Activated CD4-positive, CD25-positive, alpha-beta regulatory T cell (primary cell): ENCODE data around the gene SMIM20.

Experiments used
- DNase-seq, 4 experiments: peaks; one replicate each; lab custom pipeline; 2025; lab: John Stamatoyannopoulos, UW

SMIM20 gene

DNA sequence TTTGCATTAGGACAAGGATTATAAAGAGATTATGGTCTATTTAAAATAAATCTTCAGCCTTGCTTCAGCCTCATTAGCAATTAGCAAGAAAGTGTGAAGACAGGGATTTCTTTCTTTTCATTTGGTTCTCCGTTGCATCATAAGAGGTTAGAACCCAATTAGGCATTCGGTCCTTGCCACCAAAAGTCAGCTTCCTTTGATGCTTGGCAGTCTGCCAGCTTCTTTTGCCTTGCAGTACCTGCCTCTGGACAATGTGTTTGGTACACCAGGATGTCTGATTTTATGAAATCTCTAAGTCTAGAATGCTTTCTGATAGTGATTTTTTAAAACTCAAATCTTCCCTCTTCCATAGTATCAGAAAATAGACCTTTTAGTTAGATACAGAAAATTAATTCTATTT lies 12.4 kb downstream of the SMIM20 start:
- DNase-seq = peak in 1 of 4 experiments; percentile 2

DNA sequence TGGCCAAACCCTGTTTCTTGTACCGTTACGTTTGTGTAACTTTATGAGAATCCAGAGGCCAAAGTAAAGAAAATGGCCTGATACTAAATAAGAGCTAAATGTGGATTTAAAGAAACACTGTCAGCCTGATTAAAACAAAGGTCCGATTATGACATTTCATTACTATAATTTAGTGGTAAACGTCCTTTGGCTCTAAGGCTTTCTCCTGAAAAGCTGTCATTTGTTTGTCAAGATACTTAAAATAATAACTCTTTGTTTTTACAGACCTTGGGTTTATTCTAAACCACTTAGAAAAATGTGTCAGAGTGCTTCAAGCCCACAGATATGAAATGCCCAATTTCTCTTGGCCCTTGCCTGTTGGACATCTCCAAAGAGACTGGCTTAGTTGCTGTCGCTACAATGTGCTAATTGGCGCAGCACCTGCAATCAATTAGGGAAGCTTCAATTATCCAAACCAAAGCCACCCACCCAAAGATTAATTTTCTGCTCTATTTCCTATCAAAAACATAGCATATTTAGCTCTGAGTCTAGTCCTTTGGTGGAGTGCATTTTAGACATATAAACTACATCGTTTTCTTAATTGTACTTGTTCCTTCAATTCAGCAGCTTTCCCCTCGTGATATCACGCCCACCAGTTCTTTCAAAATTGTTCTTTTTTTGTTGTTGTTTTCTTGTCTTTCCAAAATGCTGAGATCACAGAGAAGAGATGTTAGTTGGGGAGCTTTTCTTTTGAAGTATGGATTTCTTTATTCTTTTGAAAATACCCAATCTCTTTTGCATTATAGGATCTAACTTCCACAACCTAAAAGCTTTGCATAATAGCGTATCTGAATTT lies 13.6 kb downstream of the SMIM20 start:
- DNase-seq = no peak

DNA sequence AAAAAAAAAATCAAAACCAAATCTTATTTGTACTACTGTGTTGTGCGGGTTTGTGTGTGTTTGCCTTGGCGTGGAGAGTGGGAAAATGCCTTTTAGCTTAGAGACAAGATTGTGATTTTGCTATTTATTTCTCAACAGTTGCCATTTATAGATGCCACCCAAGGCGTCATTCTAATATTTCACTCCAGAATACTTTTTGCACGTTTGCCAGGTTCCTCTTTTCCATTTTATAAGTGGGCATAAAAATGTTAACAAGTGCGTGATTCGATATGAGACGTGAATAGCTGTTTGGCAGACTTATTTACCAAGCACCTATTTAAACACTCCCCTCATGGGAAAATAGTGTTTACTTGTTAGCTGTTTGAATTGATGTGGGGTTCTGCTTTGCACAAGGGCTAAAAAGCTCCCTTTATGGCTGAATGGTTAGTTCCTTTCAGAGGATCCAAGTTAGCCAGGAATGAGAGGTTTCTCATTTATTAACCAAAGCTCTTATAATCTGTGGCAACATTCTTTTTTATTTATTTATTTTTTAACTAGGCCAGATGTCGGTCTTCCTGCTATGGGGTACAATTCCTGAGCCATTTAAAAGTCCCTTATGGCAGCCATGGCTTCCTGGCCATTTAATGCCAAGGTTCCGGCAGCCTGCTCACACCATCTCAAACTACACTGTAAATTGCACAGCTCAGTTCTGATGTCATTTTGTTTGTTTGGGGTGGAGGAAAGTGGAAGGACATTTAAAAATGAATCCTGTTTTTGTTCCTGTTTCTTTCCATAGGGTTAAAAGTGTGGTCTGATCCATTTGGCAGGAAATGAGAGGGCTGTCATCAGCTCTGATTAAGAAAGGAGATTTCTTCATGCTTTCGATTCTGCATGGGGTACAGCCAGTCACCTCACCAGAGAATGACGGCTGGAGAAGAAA lies 14.6 kb downstream of the SMIM20 start:
- DNase-seq = no peak

DNA sequence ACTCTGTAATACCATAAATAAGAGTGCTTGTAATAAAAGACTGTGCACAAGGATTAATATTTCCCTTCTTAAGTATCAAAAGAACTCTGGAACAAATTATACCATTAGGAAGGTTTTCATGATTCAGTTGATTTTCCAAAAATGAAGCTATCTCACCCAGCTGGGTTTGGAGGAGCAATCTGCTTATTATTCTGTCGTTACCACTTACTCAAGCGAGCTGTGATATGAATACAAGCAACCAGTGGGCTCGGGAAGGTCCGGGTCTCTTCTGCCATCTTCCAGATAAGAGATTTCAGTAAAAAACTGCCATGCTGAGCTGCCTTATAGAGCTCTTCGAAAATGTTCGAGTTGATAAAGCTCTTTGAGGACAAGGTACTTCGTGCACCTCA lies 15.3 kb downstream of the SMIM20 start:
- no peak for DNase-seq

- no peak for DNase-seq
Observed at GRCh38 chr4:25930731-25931354, 16.8 kb downstream of the SMIM20 start.

DNA sequence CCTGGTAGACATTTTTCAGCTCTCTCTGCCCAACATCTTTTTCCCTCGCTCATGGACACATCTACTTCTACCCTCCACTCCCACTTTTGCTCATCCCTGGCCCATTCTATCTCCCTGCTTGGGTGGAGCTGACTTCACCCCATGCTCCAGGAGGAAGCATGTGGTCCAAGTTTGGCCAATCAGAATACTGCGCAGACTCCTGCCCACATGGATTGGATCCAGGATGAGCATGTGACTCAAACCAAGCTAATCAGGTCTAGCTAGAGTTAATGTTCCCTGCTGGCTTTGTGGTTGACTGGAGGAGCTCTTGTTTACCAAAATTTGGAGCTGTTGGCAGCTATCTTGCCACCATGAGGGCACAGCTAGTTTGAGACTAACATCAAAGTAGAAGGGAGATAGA lies 22.7 kb downstream of the SMIM20 start:
- DNase-seq = no peak

DNA sequence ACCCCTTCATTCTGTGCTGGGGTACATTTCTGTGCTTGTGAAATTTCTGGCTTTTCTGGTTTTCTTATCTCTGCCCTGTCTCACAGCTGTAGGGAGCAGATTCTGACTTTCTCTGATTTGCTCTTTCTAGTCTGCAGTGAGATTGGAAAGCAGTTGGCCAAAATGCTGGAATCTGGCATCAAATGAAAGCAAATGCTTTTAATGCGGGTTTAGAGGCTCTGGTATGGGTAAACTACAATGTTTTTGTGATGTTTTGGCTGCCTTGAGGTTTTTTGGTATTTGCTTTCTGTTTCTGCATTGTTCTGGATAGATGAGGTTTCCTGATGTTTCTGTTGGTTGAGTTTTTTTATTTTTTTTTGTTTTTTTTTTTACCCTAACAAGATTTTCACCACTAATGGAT lies 23.8 kb downstream of the SMIM20 start:
- DNase-seq = no peak

DNA sequence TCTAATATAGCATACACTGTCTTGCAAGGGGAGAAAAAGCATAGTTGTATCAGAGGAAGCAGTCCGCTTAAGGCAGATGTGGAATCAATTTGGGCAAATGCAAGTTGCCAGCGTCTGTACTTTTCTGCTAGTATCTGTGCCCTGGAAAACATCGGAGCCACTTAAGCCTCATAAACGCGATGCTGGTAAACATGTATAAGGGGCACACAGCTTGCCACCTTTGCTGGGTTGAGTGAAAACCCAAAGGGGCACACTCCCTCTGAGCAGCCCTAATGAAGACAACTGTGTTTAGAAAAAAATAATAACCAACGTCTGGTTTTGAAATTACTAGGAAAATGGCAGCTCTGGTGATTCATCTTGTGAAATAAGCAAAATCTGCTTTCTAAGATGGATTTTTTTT lies 24.3 kb downstream of the SMIM20 start:
- DNase-seq = no peak

GRCh38 chr4:25938787-25939186 lies 24.8 kb downstream of the SMIM20 start:
- DNase-seq = no peak

- no peak for DNase-seq
Observed at GRCh38 chr4:25939330-25939729, 25.3 kb downstream of the SMIM20 start.

GRCh38 chr4:25941457-25942221 lies 27.6 kb downstream of the SMIM20 start:
- DNase-seq = no peak

GRCh38 chr4:25943312-25943711 lies 29.3 kb downstream of the SMIM20 start:
- DNase-seq = no peak

DNA sequence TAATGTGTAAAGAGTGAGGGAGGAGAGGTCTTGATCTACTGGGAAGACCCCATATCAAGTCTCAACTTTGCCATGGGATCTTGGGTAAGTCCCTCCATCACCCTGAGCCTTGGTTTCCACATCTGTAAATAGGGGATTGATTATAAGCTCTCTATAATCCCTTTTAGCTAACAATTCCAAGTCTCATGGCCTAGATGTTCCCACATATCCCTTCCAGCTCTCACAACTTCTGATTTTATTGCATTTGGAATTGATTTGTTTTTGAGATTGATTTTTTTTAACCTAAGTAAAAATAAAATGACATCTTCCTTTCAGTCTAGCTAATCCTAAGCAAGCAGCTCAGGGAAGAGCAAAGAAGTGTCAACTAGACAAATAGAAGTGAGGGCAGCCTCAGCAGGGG lies 29.8 kb downstream of the SMIM20 start:
- no peak for DNase-seq

- DNase-seq = no peak
Observed at GRCh38 chr4:25948051-25948450, 34.0 kb downstream of the SMIM20 start.

GRCh38 chr4:25949173-25949748 lies 35.2 kb downstream of the SMIM20 start:
- DNase-seq = no peak

DNA sequence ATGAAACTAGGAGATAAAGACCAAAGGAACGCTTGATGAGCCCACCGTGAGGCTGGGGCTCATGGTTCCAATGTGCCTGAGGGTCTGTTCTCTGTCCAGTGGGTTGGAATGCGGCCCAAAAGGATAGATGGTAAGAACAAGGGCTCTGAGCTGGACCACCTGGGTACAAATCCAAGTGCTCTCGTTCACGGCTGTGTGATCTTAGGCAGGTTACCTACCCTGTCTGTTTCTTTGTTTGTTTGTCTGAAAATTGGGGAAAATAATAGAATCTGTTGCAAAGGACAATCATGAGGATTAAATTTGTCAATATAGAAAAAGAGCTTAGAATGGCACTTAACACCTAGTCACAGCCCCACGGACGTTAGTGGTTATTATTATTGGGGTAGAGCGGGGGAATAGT lies 36.0 kb downstream of the SMIM20 start:
- no peak for DNase-seq

DNA sequence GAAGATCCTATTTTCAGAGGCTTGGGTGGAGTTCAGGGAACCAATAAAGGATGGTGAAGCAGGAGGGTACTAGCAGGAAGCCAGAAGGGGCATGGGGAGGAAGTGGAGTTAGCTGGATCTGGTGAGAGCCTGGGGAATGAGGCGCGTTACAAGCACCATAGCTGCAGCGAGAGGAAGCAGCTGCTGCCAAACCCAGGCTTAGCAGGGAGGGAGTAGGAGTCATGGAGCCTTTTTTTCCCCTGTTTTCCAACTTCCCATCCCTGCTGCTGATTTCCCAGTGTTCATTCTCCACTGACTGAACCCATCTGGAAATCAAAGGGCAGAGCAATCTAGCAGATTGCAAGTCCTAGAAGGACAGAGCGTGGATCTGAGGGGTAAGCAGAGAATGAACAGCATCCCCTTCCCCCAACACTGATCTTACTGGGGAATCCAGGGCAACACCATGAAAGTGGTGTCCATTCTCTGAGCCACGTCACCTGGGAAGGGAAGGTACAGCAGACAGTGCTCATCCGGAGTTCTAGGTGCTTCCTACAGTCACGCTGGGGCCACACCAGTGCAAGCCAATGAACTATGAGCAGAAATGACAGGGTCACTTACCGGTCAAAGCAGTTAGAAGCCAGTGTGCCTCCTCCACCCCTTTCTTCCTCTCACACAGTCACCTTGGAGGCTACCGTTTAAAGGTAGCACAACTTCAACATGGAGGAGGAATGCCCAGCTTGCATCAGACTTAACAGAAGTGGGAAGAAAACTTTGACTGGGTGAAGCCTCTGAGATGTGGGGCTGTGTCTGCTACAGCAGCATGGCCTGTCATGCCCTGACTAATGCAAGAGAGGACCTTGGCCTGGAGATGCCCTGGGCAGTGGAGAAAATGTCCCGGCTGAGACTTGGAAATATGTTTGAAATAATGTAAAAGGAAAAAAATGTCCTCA lies 36.7 kb downstream of the SMIM20 start:
- DNase-seq = no peak

DNA sequence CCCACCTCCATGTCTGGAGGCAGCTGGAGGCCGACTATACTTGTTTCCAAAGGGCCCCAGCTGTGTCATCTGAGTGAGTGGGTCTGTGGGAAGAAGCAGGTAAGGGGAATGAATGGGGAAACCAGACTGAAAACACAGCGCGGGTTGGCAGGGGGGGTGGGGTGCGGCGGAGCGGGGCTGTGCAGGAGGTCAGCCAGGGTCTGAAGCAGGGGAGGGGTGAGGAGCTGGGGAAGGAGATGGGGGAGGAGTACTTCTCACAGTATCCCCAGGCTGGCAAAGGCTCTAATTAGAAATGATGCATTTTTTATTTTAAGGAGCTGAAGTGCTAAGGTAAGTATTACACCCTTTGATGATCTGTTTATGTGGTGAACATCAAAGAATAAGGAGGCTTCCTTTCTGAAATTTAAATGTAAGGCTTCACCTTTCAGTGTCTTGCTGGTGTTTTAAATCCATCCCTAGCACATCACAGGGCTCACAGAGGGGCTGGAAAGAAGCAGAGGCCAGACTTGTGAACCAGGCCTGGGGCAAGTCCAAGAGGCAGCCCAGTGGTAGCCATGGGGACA lies 37.5 kb downstream of the SMIM20 start:
- no peak for DNase-seq

- no peak for DNase-seq
Observed at GRCh38 chr4:25953740-25954139, 39.7 kb downstream of the SMIM20 start.

DNA sequence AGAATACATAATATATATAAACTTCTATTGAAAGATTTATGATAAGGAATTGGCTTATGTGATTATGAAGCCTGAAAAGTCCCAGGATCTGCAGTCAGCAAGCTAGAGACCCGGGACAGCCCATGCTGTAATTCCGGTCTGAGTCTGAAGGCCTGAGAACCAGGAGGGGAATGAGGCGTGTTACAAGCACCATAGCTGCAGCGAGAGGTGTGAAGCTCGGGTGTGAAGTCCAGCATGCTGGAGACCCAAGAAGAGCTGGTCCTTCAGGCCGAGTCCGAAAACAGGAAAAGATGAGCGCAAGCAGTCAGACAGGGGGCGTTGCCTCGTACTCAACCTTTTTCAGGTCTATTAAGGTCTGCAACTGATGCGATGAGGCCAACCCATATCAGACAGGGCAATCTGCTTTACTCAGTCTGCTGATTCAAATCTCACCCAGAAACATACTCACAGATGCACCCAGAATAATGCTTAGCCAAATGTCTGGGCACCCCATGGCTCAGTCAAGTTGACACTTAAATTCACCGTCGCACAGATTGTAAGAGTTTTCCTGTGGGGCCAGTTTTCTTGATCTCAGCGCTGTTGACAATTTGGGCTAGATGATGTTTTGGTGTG lies 40.4 kb downstream of the SMIM20 start:
- no peak for DNase-seq
